Activated T-helper 1 cell treated with anti-CD3 and anti-CD28 coated beads, Interleukin-2, amount 50 U/mL, for 16 hours (primary cell): ENCODE data around the gene MLEC.
A peak's percentile ranks its signal among the peaks of the same experiment; 100 is the strongest.
"Not testable (repeated sequence)": the region's sequence is repeated elsewhere in the genome, so short reads cannot be mapped to it uniquely, and the experiment has no call there.

Experiments
- DNase-seq, 2 donors: peaks; one replicate each; pipeline ENCODE4 v3.0.0-alpha.2; 2020; ENCODE audit warnings: low read depth in 1 of 2, low spot score in 1 of 2

MLEC gene

GRCh38 chr12:120719496-120720233 lies 32.7 kb downstream of the MLEC start:
- no peak for DNase-seq

DNA sequence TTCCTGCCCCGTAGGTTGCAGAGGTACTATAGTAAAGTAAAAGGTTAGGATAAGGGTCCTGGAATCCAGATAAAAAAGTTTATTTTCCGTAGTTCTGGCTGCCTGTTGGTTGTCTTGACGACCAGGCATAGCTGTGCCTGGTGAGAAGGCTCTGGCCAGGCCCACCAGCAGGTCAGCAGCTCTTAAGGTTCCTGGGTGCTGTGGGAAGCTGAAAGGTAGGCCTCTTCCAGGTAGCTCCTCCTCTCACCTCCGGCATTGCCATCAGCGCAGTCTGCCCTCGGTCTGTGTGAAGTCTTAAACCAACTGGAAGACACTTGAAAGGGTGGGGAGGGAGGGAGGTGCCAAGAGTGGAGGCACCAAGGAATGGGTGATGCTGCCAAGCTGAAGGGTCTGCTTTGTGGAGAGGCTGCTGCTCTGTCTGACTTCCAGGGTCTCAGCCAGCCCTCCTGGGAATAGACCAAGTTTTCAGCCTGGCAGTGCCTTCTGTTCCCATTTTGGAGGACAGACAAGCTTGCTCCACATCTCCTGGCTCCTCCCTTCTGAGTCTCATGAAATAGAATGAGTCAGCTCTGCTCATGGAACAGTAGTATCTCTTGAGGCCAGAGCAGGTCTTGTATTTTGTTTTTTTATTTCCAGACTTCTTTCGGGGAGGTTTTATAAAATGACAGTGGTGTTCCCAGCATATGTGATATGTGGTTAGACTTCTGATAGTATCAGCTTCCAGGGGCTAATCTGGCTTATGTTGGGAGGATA lies 33.5 kb downstream of the MLEC start:
- DNase-seq, result no peak

DNA sequence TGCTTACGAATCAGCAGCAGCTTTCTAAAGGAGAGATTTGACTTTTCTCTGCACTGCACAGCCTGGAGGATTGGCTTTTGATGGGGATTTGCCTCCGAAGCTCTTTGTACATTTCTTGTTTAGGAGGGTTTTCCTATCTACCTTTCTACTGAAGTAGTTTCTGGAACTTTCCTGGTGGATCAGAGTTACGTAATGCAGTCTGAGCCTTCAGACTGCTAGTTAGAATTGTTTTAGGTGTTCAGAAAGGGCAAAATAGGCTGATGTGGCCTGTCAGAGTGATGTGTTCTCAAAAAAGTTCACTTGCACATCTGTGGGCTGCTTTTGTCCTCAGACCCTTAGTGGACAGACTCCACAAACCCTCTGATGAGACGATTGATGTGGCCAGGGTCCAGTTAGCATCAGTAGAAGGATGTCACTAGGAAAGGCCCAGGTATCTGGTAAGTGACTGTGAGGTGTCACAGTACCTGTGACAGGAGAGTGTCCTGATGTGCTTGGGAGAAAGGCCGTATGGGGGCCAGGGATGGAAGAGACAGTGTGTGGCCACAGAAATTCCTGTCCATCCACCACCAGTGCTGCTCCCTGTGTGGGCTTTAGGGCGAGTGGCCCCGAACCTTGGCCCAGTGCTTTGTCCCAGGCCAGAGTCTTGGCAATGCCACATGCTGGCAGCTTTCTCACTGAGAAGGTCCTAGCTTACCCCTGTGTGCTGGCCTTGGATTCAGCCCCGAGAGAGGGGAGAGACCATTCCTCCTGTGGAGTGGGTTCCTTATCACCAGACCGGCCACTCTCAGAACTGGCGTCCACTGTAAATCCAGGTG lies 34.2 kb downstream of the MLEC start:
- DNase-seq, result no peak

DNA sequence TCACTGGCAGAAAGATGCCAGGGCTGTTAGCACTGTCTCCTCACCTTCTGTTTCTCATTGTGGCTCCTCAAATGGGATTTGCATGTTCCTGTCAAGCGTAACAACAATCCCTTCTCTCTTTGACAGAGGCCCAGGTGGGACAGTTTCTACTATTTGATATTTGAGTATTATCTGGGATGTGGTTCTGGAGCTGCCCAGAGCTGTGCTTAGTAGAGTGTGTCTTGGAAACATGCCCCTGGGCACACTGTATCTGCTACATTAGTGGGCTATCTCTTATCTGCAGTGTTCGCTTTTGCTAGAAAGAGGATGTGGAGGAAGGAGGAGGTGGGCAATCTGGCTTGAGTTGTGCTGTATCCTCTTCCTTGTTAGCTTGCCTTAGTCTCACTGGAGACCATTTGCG lies 34.9 kb downstream of the MLEC start:
- DNase-seq, result no peak

GRCh38 chr12:120722784-120723183 lies 35.8 kb downstream of the MLEC start:
- DNase-seq, result no peak

GRCh38 chr12:120724720-120725119 lies 37.8 kb downstream of the MLEC start:
- no peak for DNase-seq

- DNase-seq, result no peak
Measured at GRCh38 chr12:120725151-120725658, 38.3 kb downstream of the MLEC start.

DNA sequence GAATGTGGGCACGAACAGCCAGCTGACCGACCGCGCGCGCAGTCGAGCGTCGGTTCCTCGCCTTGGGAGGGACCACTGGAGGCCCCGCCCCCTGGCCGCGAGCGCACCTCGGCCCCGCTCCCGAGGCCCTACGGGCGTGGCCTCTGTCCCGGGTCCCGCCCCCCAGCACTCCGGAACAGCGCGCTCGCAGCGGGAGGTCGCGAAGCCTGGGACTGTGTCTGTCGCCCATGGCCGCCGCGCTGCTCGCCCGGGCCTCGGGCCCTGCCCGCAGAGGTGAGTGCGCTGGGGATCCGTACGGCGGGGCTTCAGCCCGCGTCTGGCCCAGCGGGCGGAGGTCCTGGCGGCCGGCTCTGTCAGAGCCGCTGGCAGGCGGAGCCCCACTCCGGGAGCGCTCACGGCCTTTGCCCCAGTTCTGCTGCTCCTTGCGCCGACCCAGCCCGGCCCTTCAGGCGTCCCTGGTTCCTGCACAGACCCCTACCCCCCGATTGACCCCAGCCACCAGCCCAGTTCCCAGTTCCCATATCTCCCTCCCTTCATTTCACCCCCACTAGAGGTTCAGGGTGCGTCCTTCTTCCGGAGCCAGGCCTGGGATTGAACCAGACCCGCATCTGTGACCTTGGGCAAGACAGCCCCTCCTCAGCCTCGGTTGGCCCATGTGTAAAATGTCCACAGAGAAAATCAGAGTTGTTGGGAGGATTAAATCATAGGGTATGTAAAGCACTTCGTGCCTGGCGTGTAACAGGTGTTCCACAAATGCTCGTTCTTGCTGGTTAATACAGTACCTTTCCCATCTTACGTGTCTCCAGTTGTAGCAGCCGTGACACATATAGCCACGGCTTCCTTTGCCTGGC lies 38.9 kb downstream of the MLEC start, which contains the start of gene ACADS:
TSS of gene ACADS (plus strand) at position 168 of the 851 bp plus-strand sequence. CDS start at position 228, 60 bp downstream.
- peak; percentile 74 to 80 for DNase-seq

- no peak for DNase-seq
Measured at GRCh38 chr12:120726510-120726793, 39.5 kb downstream of the MLEC start.

DNA sequence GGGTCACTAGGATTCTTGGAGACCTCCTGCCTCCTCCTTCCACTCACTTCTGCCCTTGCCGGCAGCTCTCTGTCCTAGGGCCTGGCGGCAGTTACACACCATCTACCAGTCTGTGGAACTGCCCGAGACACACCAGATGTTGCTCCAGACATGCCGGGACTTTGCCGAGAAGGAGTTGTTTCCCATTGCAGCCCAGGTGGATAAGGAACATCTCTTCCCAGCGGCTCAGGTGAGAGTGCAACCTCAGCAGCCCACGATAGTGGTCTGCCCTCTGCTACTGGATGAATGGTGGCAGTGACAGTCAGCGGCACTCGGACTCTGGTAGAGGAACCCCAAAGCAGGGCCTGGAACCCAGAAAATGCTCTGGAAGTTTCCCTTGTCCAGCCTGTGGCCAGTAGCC lies 40.0 kb downstream of the MLEC start:
- DNase-seq, result no peak

DNA sequence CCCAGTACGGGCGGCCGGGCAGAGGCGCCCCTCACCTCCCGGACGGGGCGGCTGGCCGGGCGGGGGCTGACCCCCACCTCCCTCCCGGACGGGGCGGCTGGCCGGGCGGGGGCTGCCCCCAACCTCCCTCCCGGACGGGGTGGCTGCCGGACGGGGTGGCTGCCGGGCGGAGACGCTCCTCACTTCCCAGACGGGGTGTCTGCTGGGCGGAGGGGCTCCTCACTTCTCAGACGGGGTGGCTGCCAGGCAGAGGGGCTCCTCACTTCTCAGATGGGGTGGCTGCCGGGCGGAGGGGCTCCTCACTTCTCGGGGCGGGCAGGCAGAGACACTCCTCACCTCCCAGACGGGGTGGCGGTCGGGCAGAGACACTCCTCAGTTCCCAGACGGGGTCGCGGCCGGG lies 45.2 kb downstream of the MLEC start:
- DNase-seq, result not testable (repeated sequence)

GRCh38 chr12:120733574-120733973 lies 46.6 kb downstream of the MLEC start:
- DNase-seq, result no peak

GRCh38 chr12:120734210-120734609 lies 47.3 kb downstream of the MLEC start:
- no peak for DNase-seq

- no peak for DNase-seq
Measured at GRCh38 chr12:120735181-120735580, 48.2 kb downstream of the MLEC start.

DNA sequence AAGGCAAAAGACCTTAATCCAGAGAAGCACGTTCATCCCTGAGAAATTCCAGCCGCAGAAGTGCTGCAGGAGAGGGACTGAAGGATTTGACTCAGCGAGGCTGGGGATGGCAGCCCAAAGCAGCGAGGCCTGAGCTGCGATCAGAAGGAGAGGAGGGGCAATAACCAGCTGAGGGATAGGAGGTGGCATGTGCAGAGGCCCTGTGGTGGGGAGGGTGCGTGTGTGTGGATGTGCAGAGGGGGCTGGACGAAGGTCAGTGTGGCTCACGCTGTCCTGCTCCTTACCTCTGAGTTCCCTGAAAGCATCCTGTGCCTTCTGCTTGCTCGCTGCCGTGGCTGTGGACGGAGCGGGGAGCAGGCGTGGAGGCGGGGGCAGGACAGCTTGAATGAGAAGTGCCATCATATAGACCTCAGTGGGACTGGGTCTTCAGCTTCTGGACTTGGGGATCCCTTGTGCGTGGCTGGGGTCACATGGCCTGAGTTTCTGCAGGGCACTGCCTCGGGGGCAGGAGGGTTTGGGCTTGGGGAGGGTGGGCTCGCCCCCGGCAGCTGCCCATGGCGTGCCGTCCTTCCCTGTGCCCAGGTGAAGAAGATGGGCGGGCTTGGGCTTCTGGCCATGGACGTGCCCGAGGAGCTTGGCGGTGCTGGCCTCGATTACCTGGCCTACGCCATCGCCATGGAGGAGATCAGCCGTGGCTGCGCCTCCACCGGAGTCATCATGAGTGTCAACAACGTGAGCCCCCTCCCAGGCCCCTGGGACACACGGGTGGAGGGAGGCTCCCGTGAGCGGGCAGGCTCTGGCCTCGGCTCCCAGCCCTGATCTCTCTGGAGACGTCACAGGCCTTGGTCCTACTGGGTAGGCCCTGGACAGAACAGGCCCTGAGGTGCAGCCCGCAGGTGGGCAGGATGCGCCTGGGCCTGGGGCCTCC lies 49.7 kb downstream of the MLEC start:
- no peak for DNase-seq

GRCh38 chr12:120737557-120738251 lies 50.8 kb downstream of the MLEC start:
- DNase-seq, result no peak

GRCh38 chr12:120738252-120739030 lies 51.5 kb downstream of the MLEC start:
- no peak for DNase-seq

DNA sequence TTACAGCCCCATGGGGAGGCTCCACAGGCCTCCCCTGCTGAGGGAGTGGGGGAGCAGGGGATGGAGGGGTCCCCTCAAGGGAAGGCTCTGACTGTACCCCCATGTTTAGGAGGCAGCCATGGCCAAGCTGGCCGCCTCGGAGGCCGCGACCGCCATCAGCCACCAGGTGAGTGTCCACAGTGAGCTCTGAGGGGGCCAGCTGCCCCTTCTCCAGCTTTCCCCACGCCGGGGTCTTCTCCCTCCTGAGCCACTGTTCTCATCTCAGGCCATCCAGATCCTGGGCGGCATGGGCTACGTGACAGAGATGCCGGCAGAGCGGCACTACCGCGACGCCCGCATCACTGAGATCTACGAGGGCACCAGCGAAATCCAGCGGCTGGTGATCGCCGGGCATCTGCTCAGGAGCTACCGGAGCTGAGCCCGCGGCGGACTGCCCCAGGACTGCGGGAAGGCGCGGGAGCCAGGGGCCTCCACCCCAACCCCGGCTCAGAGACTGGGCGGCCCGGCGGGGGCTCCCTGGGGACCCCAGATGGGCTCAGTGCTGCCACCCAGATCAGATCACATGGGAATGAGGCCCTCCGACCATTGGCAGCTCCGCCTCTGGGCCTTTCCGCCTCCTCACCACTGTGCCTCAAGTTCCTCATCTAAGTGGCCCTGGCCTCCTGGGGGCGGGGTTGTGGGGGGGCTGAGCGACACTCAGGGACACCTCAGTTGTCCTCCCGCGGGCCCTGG lies 52.2 kb downstream of the MLEC start:
- no peak for DNase-seq
